Measurements from ENCODE around the gene EPHB3.

EPHB3 gene

GRCh38 chr3:184630861-184631471 is 69.4 kb downstream of the EPHB3 start:
- no peak for DNase-seq

DNA sequence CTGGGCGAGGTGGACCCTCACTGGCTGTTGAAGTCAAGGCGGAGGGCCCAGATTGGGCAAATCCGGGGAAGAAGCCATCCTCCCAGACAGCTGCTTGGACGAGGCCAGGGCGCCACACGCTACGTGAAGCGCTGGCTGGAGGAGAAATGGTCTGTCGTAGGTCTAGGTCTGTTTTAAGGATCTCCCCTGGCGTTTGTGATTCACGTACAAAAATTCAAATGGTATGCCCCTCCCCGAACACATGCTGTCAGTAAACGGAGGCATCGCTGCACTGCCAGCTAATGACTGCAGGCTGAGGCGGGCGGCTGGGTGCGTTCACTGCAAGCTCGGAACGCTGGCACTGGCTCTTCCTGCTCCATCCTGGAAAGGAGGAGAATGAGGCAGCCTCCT is 69.9 kb downstream of the EPHB3 start:
- no peak for DNase-seq
